Naive thymus-derived CD4-positive, alpha-beta T cell (primary cell): ENCODE measurements around the gene FHL5. TPM values are rescaled to one million over a fixed set of nuclear protein-coding genes. Genes with fewer than 3 reads are reported as not detected.
A peak's percentile ranks its signal among the peaks of the same experiment; 100 is the strongest.

Experiments
- ATAC-seq: fragments of 150-1000 bp; cut with Tn5 transposase; 2 replicates; pipeline ENCODE4 v1.10.0; 2021; ENCODE audit warnings: mild to moderate bottlenecking, moderate library complexity
- CTCF ChIA-PET: fragments of 350-600 bp; sonication (Branson Sonifier 250); formaldehyde crosslinking; loops from one replicate; lab custom pipeline; 2021; ENCODE audit warnings: antibody characterized with exemption; lab: Charles Lee
- POLR2A ChIA-PET: fragments of 350-600 bp; sonication (Branson Sonifier 250); formaldehyde crosslinking; loops from one replicate; lab custom pipeline; 2021; ENCODE audit warnings: antibody characterized with exemption, inconsistent platforms; lab: Charles Lee
- DNase-seq, 9 donors: peaks; one replicate each; pipeline versions ENCODE4 v3.0.0 to v3.0.0-alpha.2; 2020 to 2022; ENCODE audit warnings: mixed read lengths in 1 of 9
- H3K27ac ChIP-seq: one replicate; pipeline ENCODE4 v1.7.0; 2013; ENCODE audit warnings: mild to moderate bottlenecking, low read depth, low read length, moderate library complexity
- H3K27me3 ChIP-seq, 2 donors: one replicate each; pipeline ENCODE4 v1.7.0; 2013; ENCODE audit warnings: low read length in 2 of 2, mild to moderate bottlenecking in 2 of 2, moderate library complexity in 2 of 2; ENCODE audit not compliant: control insufficient read depth in 2 of 2, insufficient read depth in 2 of 2
- H3K36me3 ChIP-seq, 3 experiments: 1 replicate in 2 of 3; 2 replicates in 1 of 3; pipeline ENCODE4 v1.7.0; 2013; ENCODE audit warnings: low read length in 3 of 3, mild to moderate bottlenecking in 3 of 3, moderate library complexity in 1 of 3; ENCODE audit not compliant: insufficient read depth in 3 of 3, control insufficient read depth in 2 of 3
- H3K4me1 ChIP-seq, 2 donors: one replicate each; pipeline ENCODE4 v1.7.0; 2013; ENCODE audit warnings: low read length in 2 of 2, mild to moderate bottlenecking in 2 of 2, moderate library complexity in 1 of 2; ENCODE audit not compliant: control insufficient read depth in 2 of 2, insufficient read depth in 2 of 2
- H3K4me3 ChIP-seq: 2 replicates; pipeline ENCODE4 v1.7.0; 2013; ENCODE audit warnings: mild to moderate bottlenecking, low read length
- H3K9me3 ChIP-seq, 3 experiments: 1 replicate in 2 of 3; 2 replicates in 1 of 3; pipeline ENCODE4 v1.7.0; 2013; ENCODE audit warnings: low read length in 3 of 3; ENCODE audit not compliant: control insufficient read depth in 2 of 3
- H3K27ac Mint-ChIP-seq, 9 donors: one replicate each; pipeline ENCODE4 v1.8.0; 2020 to 2022; ENCODE audit warnings: mixed read lengths in 9 of 9, mild to moderate bottlenecking in 8 of 9, moderate library complexity in 5 of 9, inconsistent platforms in 2 of 9
- H3K27me3 Mint-ChIP-seq, 5 donors: one replicate each; pipeline ENCODE4 v1.8.0; 2021 to 2022; ENCODE audit warnings: mixed read lengths in 5 of 5, mild to moderate bottlenecking in 1 of 5
- H3K36me3 Mint-ChIP-seq, 5 donors: one replicate each; pipeline ENCODE4 v1.8.0; 2020 to 2022; ENCODE audit warnings: mixed read lengths in 5 of 5, mild to moderate bottlenecking in 3 of 5, inconsistent platforms in 1 of 5
- H3K4me1 Mint-ChIP-seq, 7 donors: one replicate each; pipeline ENCODE4 v1.8.0; 2020 to 2022; ENCODE audit warnings: mixed read lengths in 7 of 7, mild to moderate bottlenecking in 3 of 7, inconsistent platforms in 1 of 7
- H3K4me3 Mint-ChIP-seq, 10 donors: one replicate each; pipeline ENCODE4 v1.8.0; 2020 to 2022; ENCODE audit warnings: mild to moderate bottlenecking in 10 of 10, mixed read lengths in 10 of 10, moderate library complexity in 6 of 10, inconsistent platforms in 2 of 10
- H3K9me3 Mint-ChIP-seq, 11 donors: one replicate each; pipeline ENCODE4 v1.8.0; 2020 to 2022; ENCODE audit warnings: mixed read lengths in 11 of 11, mild to moderate bottlenecking in 4 of 11, inconsistent platforms in 1 of 11, moderate library complexity in 1 of 11
- intact Hi-C, 2 donors: fragments of 100-400 bp; cut with micrococcal nuclease; formaldehyde crosslinking; loops; one replicate each; pipeline ENCODE4 v1.15.1; 2023
- polyA plus RNA-seq, 2 donors: library from polyadenylated mRNA; unstranded; fragments of 300-500 nt; fragmentation: Illumina TruSeq; gene quantifications; one replicate each; pipeline ENCODE4 v1.2.3, GENCODE V29; 2021
- total RNA-seq, 6 experiments: library from RNA in 5 of 6; stranded (reverse) in 5 of 6; gene quantifications; 1 replicate in 5 of 6; 2 replicates in 1 of 6; pipeline ENCODE4 v1.2.3 and lab custom pipeline; 2021 to 2026

The FHL5 gene
- total and polyA plus RNA-seq, 7 experiments from 2014 or later = not detected

GRCh38 chr6:96528193-96528592, 34.7 kb upstream of the FHL5 start:
- Histone ChIP-seq H3K27ac (no peak overlapping the region), H3K4me1 (peaks cover 1 to 5% of the 10 kb centered on the region in 2 donors), H3K27me3 (no peaks in the 10 kb centered on the region), H3K36me3 (peaks cover 4 to 57% (median 7%) of the 10 kb centered on the region in 3 experiments), H3K9me3 (no peaks in the 10 kb centered on the region), H3K4me3 (no peak overlapping the region)
- intact Hi-C loops = loop anchor here in 1 of 2 donors (10.0 kb wide), 1 partner anchor 1093 kb away; no protein-coding TSS in a partner anchor
- H3K4me1 Mint-ChIP-seq = peaks cover 12 to 57% (median 41%) of the 10 kb centered on the region in 7 donors
- ATAC-seq = no peak
- H3K27me3 Mint-ChIP-seq = no peaks in the 10 kb centered on the region
- no peak overlapping the region for H3K27ac Mint-ChIP-seq
- ChIA-PET CTCF (no interaction called here), POLR2A (no interaction called here)
- DNase-seq = no peak
- H3K9me3 Mint-ChIP-seq = no peaks in the 10 kb centered on the region
- H3K4me3 Mint-ChIP-seq = no peak overlapping the region
- peaks cover 20 to 57% (median 39%) of the 10 kb centered on the region in 5 donors for H3K36me3 Mint-ChIP-seq

GRCh38 chr6:96532399-96532798, 30.5 kb upstream of the FHL5 start:
- H3K4me1 ChIP-seq = no peaks in the 10 kb centered on the region
- H3K9me3 ChIP-seq = no peaks in the 10 kb centered on the region
- ChIA-PET CTCF (no interaction called here), POLR2A (no interaction called here)
- Mint-ChIP-seq H3K9me3 (no peaks in the 10 kb centered on the region), H3K36me3 (peaks cover 20 to 54% (median 39%) of the 10 kb centered on the region in 5 donors), H3K27me3 (no peaks in the 10 kb centered on the region), H3K27ac (peak overlapping the region in 5 of 9 donors; percentile 34 to 56 (median 48)), H3K4me3 (no peak overlapping the region), H3K4me1 (peaks cover 5 to 48% (median 34%) of the 10 kb centered on the region in 7 donors)
- H3K27ac ChIP-seq = no peak overlapping the region
- H3K36me3 ChIP-seq = peaks cover 6 to 53% (median 9%) of the 10 kb centered on the region in 3 experiments
- H3K27me3 ChIP-seq = no peaks in the 10 kb centered on the region
- no peak overlapping the region for H3K4me3 ChIP-seq
- DNase-seq (no peak), ATAC-seq (no peak)
- intact Hi-C loops = no loop called here

- Histone ChIP-seq H3K9me3 (no peaks in the 10 kb centered on the region), H3K27me3 (no peaks in the 10 kb centered on the region), H3K27ac (no peak overlapping the region), H3K4me1 (no peaks in the 10 kb centered on the region), H3K4me3 (no peak overlapping the region), H3K36me3 (peaks cover 19 to 37% (median 24%) of the 10 kb centered on the region in 3 experiments)
- Mint-ChIP-seq H3K27me3 (no peaks in the 10 kb centered on the region), H3K9me3 (no peaks in the 10 kb centered on the region), H3K4me1 (peaks cover 0 to 14% (median 7%) of the 10 kb centered on the region in 7 donors), H3K4me3 (no peak overlapping the region), H3K27ac (no peak overlapping the region), H3K36me3 (peaks cover 6 to 34% (median 32%) of the 10 kb centered on the region in 5 donors)
- ChIA-PET CTCF (no interaction called here), POLR2A (no interaction called here)
- DNase-seq (no peak), ATAC-seq (no peak)
- intact Hi-C loops = no loop called here
Observed at GRCh38 chr6:96537726-96538125, 25.2 kb upstream of the FHL5 start.

- Mint-ChIP-seq H3K27ac (peak overlapping the region in 1 of 9 donors; percentile 20), H3K36me3 (peaks cover 19 to 46% (median 31%) of the 10 kb centered on the region in 5 donors), H3K4me3 (no peak overlapping the region), H3K9me3 (no peaks in the 10 kb centered on the region), H3K4me1 (peaks cover 0 to 4% (median 0%) of the 10 kb centered on the region in 7 donors), H3K27me3 (no peaks in the 10 kb centered on the region)
- no peak overlapping the region for H3K4me3 ChIP-seq
- H3K9me3 ChIP-seq = no peaks in the 10 kb centered on the region
- intact Hi-C loops = loop anchor here (1.0 to 2.0 kb wide), 4 partner anchors 16 to 852 kb away; partner anchors contain the start of gene NDUFAF4 (in 1 of the 2)
- ATAC-seq = no peak
- H3K36me3 ChIP-seq = peaks cover 23 to 40% (median 25%) of the 10 kb centered on the region in 3 experiments
- peak in 5 of 9 donors; percentile 6 to 31 (median 11) for DNase-seq
- no peaks in the 10 kb centered on the region for H3K27me3 ChIP-seq
- ChIA-PET CTCF (interaction anchor here (1.7 kb wide), 1 partner anchor 517 kb away, joined by 10 read pairs; no protein-coding TSS in a partner anchor), POLR2A (no interaction called here)
- no peak overlapping the region for H3K27ac ChIP-seq
- no peaks in the 10 kb centered on the region for H3K4me1 ChIP-seq
Observed at GRCh38 chr6:96542702-96543101, 20.2 kb upstream of the FHL5 start.

- no peak for ATAC-seq
- Mint-ChIP-seq H3K27me3 (no peaks in the 10 kb centered on the region), H3K4me3 (no peak overlapping the region), H3K4me1 (peaks cover 0 to 2% (median 0%) of the 10 kb centered on the region in 7 donors), H3K9me3 (no peaks in the 10 kb centered on the region), H3K36me3 (peaks cover 22 to 45% (median 38%) of the 10 kb centered on the region in 5 donors), H3K27ac (no peak overlapping the region)
- Histone ChIP-seq H3K27me3 (no peaks in the 10 kb centered on the region), H3K4me3 (no peak overlapping the region), H3K9me3 (no peaks in the 10 kb centered on the region), H3K4me1 (no peaks in the 10 kb centered on the region), H3K36me3 (peaks cover 9 to 35% (median 11%) of the 10 kb centered on the region in 3 experiments), H3K27ac (no peak overlapping the region)
- intact Hi-C loops = no loop called here
- no peak for DNase-seq
- CTCF ChIA-PET = no interaction called here
- POLR2A ChIA-PET = no interaction called here
Observed at GRCh38 chr6:96545882-96546281, 17.0 kb upstream of the FHL5 start.

GRCh38 chr6:96547654-96548053, 15.3 kb upstream of the FHL5 start:
- no peaks in the 10 kb centered on the region for H3K27me3 ChIP-seq
- peaks cover 6 to 50% (median 11%) of the 10 kb centered on the region in 3 experiments for H3K36me3 ChIP-seq
- POLR2A ChIA-PET = no interaction called here
- intact Hi-C loops = loop anchor here in 1 of 2 donors (2.0 kb wide), 1 partner anchor 349 kb away; the partner anchor contains the start of gene NDUFAF4
- no peak for DNase-seq
- Mint-ChIP-seq H3K4me1 (no peaks in the 10 kb centered on the region), H3K27me3 (no peaks in the 10 kb centered on the region), H3K9me3 (no peaks in the 10 kb centered on the region), H3K27ac (peak overlapping the region in 1 of 9 donors; percentile 48), H3K36me3 (peaks cover 26 to 56% (median 44%) of the 10 kb centered on the region in 5 donors), H3K4me3 (no peak overlapping the region)
- H3K9me3 ChIP-seq = no peaks in the 10 kb centered on the region
- no peaks in the 10 kb centered on the region for H3K4me1 ChIP-seq
- no peak overlapping the region for H3K4me3 ChIP-seq
- no peak for ATAC-seq
- CTCF ChIA-PET = no interaction called here
- H3K27ac ChIP-seq = no peak overlapping the region

- peaks cover 0 to 47% (median 5%) of the 10 kb centered on the region in 3 experiments for H3K36me3 ChIP-seq
- H3K4me1 ChIP-seq = no peaks in the 10 kb centered on the region
- CTCF ChIA-PET = no interaction called here
- Mint-ChIP-seq H3K36me3 (peaks cover 18 to 57% (median 43%) of the 10 kb centered on the region in 5 donors), H3K9me3 (no peaks in the 10 kb centered on the region), H3K27me3 (no peaks in the 10 kb centered on the region), H3K4me1 (no peaks in the 10 kb centered on the region), H3K27ac (no peak overlapping the region), H3K4me3 (no peak overlapping the region)
- no peaks in the 10 kb centered on the region for H3K27me3 ChIP-seq
- intact Hi-C loops = no loop called here
- DNase-seq (no peak), ATAC-seq (no peak)
- no peaks in the 10 kb centered on the region for H3K9me3 ChIP-seq
- H3K27ac ChIP-seq = no peak overlapping the region
- POLR2A ChIA-PET = no interaction called here
- H3K4me3 ChIP-seq = no peak overlapping the region
Observed at GRCh38 chr6:96554558-96554957, 8.4 kb upstream of the FHL5 start.
